Spleen (tissue), 7 donors: ENCODE results near the gene NONO.

Source experiments
- POLR2AphosphoS5 ChIP-seq, 3 donors: sonication (generic); formaldehyde crosslinking; IDR thresholded peaks; one replicate each; pipeline ENCODE4 v1.5.1; 2017; ENCODE audit warnings: antibody characterized with exemption in 3 of 3
- TF ChIP-seq, protein P1 (sequence below), 11 experiments: fragments of 200-600 bp in 7 of 11; fragments of 450-650 bp in 4 of 11; sonication (generic) in 4 of 11; IDR thresholded peaks in 8 of 11; conservative IDR thresholded peaks in 3 of 11; 1 replicate in 7 of 11; 2 replicates in 4 of 11; pipeline versions ENCODE4 v1.4.0 to v1.8.0; 2016 to 2021; ENCODE audit warnings: antibody characterized with exemption in 11 of 11, inconsistent platforms in 4 of 11, mild to moderate bottlenecking in 1 of 11
- donor health status: DM: no; HTN: no; CAD: no; lungs with moderate emphysema.
- donor health status: DM: no; HTN: no; CAD: no.
- donor health status: DM: no; HTN: no; CAD: no.

DNA sequence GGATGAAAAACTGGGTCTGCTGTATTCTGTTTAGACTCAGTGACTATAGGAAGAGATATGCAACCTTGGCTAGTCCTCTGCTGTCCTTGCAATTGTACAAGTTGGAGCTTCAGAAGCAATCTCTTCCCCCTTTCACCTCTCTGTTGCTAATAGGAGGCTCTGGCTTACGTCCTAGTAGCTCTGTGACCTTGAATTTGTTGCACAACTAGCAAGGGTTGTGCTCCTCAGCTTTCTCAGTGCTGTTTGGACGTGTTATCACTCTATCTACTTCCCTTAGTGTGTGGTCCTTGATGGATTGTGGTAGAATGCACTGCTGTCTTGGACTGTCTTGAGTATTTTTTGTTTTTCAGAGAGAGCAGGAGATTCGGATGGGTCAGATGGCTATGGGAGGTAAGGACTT is 14.7 kb downstream of the NONO start:
- TF ChIP-seq, protein P1, sequence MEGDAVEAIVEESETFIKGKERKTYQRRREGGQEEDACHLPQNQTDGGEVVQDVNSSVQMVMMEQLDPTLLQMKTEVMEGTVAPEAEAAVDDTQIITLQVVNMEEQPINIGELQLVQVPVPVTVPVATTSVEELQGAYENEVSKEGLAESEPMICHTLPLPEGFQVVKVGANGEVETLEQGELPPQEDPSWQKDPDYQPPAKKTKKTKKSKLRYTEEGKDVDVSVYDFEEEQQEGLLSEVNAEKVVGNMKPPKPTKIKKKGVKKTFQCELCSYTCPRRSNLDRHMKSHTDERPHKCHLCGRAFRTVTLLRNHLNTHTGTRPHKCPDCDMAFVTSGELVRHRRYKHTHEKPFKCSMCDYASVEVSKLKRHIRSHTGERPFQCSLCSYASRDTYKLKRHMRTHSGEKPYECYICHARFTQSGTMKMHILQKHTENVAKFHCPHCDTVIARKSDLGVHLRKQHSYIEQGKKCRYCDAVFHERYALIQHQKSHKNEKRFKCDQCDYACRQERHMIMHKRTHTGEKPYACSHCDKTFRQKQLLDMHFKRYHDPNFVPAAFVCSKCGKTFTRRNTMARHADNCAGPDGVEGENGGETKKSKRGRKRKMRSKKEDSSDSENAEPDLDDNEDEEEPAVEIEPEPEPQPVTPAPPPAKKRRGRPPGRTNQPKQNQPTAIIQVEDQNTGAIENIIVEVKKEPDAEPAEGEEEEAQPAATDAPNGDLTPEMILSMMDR (IDR thresholded peaks at IDR 0.05 in 8 of 11, conservative IDR thresholded peaks at IDR 0.05 in 3 of 11) = no peak
- no peak for TF ChIP-seq POLR2AphosphoS5 (IDR thresholded peaks at IDR 0.05)
